Stimulated activated CD4-positive, alpha-beta T cell treated with anti-CD3 and anti-CD28 coated beads, Interleukin-15, amount 100 ng/mL, for 1 hour (primary cell): ENCODE results near the gene OR11L1.

Experiments used
- DNase-seq, 2 donors: peaks; one replicate each; pipeline ENCODE4 v3.0.0-alpha.2; 2020; ENCODE audit warnings: low read depth in 1 of 2, low spot score in 1 of 2

OR11L1 gene

DNA sequence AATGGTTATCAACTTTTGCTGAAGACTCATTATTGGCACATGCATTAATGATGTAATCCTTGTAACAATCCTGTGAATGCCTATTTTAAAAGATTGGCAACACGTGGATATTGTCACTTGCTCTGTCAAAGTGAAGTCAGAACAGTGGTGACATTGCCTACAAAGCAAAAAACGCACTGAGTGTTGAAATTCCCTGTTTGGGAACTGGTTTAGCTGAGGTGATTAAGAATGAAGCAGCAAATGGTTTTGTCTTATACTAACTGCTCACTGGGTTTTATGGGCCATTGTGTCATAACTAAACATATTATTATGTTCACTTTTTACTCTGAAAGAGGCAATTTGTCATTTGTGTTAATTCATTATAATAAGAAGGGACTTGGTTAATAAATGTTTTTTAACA is 29.1 kb downstream of the OR11L1 start:
- no peak for DNase-seq

- no peak for DNase-seq
These were observed 44.2 kb downstream of the OR11L1 start for GRCh38 chr1:247797518-247797917.
